K562 (cell line): ENCODE results near the gene OR1J1. TPM values are rescaled to one million over a fixed set of nuclear protein-coding genes. Genes with fewer than 3 reads are reported as not detected.

Experiments used
- ATAC-seq: fragments of 200-7000 bp; cut with Tn5 transposase; 3 replicates; pipeline ENCODE4 v1.9.1; 2020; ENCODE audit warnings: moderate library complexity
- BruUV-seq: library from RNA; stranded (reverse); fragments of 400-500 nt; replicated peaks from 2 replicates; lab custom pipeline; 2021; lab: Mats Ljungman, UMichigan
- CTCF ChIA-PET: fragments of 300-600 bp; formaldehyde crosslinking; extraction: SDS; loops from one replicate; lab custom pipeline; 2021; ENCODE audit warnings: low intra/inter-chr PET ratio; lab: Yijun Ruan, JAX
- POLR2A ChIA-PET: fragments of 300-600, 350-650 bp; sonication (Branson Sonifier 250); formaldehyde crosslinking; extraction: SDS; loops from one replicate; lab custom pipeline; 2021; ENCODE audit warnings: antibody characterized with exemption, inconsistent platforms; lab: Yijun Ruan, JAX
- DNase-seq, 4 experiments: peaks; one replicate each; pipeline versions ENCODE4 v3.0.0 to v3.0.0-alpha.2; 2011 to 2018; ENCODE audit warnings: low spot score in 3 of 4, mixed read lengths in 3 of 4; ENCODE audit errors: extremely low read depth in 1 of 4
- FAIRE-seq: peaks from 2 replicates; lab custom pipeline; 2011; peaks lifted over from hg19 to GRCh38; lab: Jason Lieb, UNC
- H2AFZ ChIP-seq: 2 replicates; pipeline ENCODE4 v1.6.0; 2011; ENCODE audit warnings: low read depth, low read length, control low read depth, inconsistent platforms
- H3K27ac ChIP-seq: fragments of 200-600 bp; 3 replicates; pipeline ENCODE4 v1.8.0; 2011; ENCODE audit warnings: low read depth, mild to moderate bottlenecking, control low read depth, inconsistent platforms, low read length, moderate library complexity, mixed read lengths; ENCODE audit errors: extremely low read depth
- H3K27me3 ChIP-seq, 2 experiments: fragments of 300-600 bp in 1 of 2; 2 replicates in 1 of 2; 3 replicates in 1 of 2; pipeline versions ENCODE4 v1.6.0 to v1.8.0; 2011; ENCODE audit warnings: inconsistent platforms in 2 of 2, low read length in 2 of 2, mild to moderate bottlenecking in 1 of 2, mixed read lengths in 1 of 2, moderate library complexity in 1 of 2; ENCODE audit not compliant: control insufficient read depth in 2 of 2, insufficient read depth in 2 of 2
- H3K36me3 ChIP-seq: fragments of 300-600 bp; 3 replicates; pipeline ENCODE4 v1.8.0; 2011; ENCODE audit warnings: mild to moderate bottlenecking, low read length, inconsistent platforms; ENCODE audit not compliant: control insufficient read depth, insufficient read depth
- H3K4me1 ChIP-seq, 2 experiments: fragments of 200-600 bp in 1 of 2; replicated peaks in 1 of 2; 2 replicates in 1 of 2; 3 replicates in 1 of 2; pipeline versions ENCODE4 v1.5.1 to v1.8.0; 2011; ENCODE audit warnings: inconsistent platforms in 2 of 2, low read length in 2 of 2, mild to moderate bottlenecking in 1 of 2, mixed read lengths in 1 of 2, moderate library complexity in 1 of 2; ENCODE audit not compliant: control insufficient read depth in 2 of 2, insufficient read depth in 2 of 2
- H3K4me2 ChIP-seq: 2 replicates; pipeline ENCODE4 v1.6.1; 2011; ENCODE audit warnings: low read length, control low read depth, inconsistent platforms, mixed read lengths; ENCODE audit not compliant: insufficient read depth
- H3K4me3 ChIP-seq: fragments of 200-600 bp; sonication (generic), shearing (Covaris generic); 2 replicates; pipeline ENCODE4 v1.5.1; 2016; ENCODE audit warnings: control low read depth, inconsistent platforms
- H3K79me2 ChIP-seq: fragments of 200-600 bp; 3 replicates; pipeline ENCODE4 v1.8.0; 2011; ENCODE audit warnings: low read length, inconsistent platforms; ENCODE audit not compliant: control insufficient read depth, insufficient read depth
- H3K9ac ChIP-seq, 2 experiments: 2 replicates each; pipeline versions ENCODE4 v1.6.0 to v1.6.1; 2011; ENCODE audit warnings: low read depth in 2 of 2, low read length in 2 of 2, control low read depth in 1 of 2, inconsistent platforms in 1 of 2, mild to moderate bottlenecking in 1 of 2, mixed read lengths in 1 of 2; ENCODE audit not compliant: insufficient read depth in 1 of 2
- H3K9me1 ChIP-seq: one replicate; pipeline ENCODE4 v1.6.0; 2011; ENCODE audit warnings: inconsistent platforms, mild to moderate bottlenecking, low read length, moderate library complexity; ENCODE audit not compliant: control insufficient read depth, insufficient read depth
- H3K9me3 ChIP-seq: replicated peaks from 2 replicates; pipeline ENCODE4 v1.5.1; 2011; ENCODE audit warnings: low read depth, low read length, inconsistent platforms; ENCODE audit not compliant: control insufficient read depth, insufficient read depth
- H4K20me1 ChIP-seq: replicated peaks from 2 replicates; pipeline ENCODE4 v1.6.1; 2011; ENCODE audit warnings: low read length, inconsistent platforms, mixed read lengths; ENCODE audit not compliant: control insufficient read depth, insufficient read depth
- JUN ChIP-seq, 2 experiments: sonication (generic) in 1 of 2; formaldehyde crosslinking in 1 of 2; IDR thresholded peaks; 2 replicates each; pipeline versions ENCODE4 v1.6.1 to v1.8.0; 2012 to 2022; ENCODE audit warnings: borderline replicate concordance in 2 of 2, mild to moderate bottlenecking in 2 of 2, improper control_type of control experiment in 1 of 2, low read depth in 1 of 2, low read length in 1 of 2, missing genetic modification reagents in 1 of 2
- PPARD ChIP-seq: fragments of 250-450 bp; sonication (Bioruptor Pico); IDR thresholded peaks from 2 replicates; pipeline ENCODE4 v1.8.0; 2022; ENCODE audit warnings: inconsistent platforms, mild to moderate bottlenecking, moderate library complexity
- RAD21 ChIP-seq, 2 experiments: fragments of 250-450 bp in 1 of 2; fragments of 450-650 bp in 1 of 2; sonication (Bioruptor Pico) in 1 of 2; formaldehyde crosslinking in 1 of 2; IDR thresholded peaks in 1 of 2; conservative IDR thresholded peaks in 1 of 2; 2 replicates each; pipeline versions ENCODE4 v1.4.0 to v1.8.0; 2020 to 2022; ENCODE audit warnings: mild to moderate bottlenecking in 2 of 2, moderate library complexity in 1 of 2
- WGBS: fragments of 100-300 bp; shearing (Covaris generic); methylation state at CpG from one replicate; pipeline ENCODE4 v1.1.6; 2016; ENCODE audit warnings: low coverage, mixed read lengths; ENCODE audit not compliant: insufficient coverage; ENCODE audit errors: missing lambda C conversion rate; 5-methylcytosine and 5-hydroxymethylcytosine counted together
- in situ Hi-C: fragments of 300-500 bp; cut with MboI; formaldehyde crosslinking; loops from 4 replicates; pipeline ENCODE4 v1.15.0; 2018; ENCODE audit warnings: inconsistent platforms, mixed read lengths
- intact Hi-C: fragments of 100-400 bp; cut with micrococcal nuclease; formaldehyde crosslinking; loops from 2 replicates; pipeline ENCODE4 v1.14.2; 2022
- polyA plus RNA-seq, 8 experiments: library from polyadenylated mRNA; depleted of rRNA in 4 of 8; stranded (reverse) in 5 of 8; unstranded in 3 of 8; fragments of >200 nt; fragmentation: Nextera tagmentation in 2 of 8; fragmentation: Illumina TruSeq in 1 of 8; extraction: Ambion mirVana in 2 of 8; extraction: Trizol in 1 of 8; gene quantifications; 2 replicates each; pipeline versions ENCODE4 v1.2.1 to v1.2.3, GENCODE V29; 2011 to 2014; ENCODE audit warnings: inconsistent platforms in 1 of 8, missing spikeins in 1 of 8
- total RNA-seq, 7 experiments: library from RNA; depleted of rRNA in 6 of 7; stranded (reverse); fragments of >200 nt in 6 of 7; fragmentation: Illumina TruSeq in 2 of 7; extraction: Trizol in 2 of 7; gene quantifications; 2 replicates each; pipeline versions ENCODE4 v1.2.1 to v1.2.3, GENCODE V29; 2011 to 2021; ENCODE audit warnings: low replicate concordance in 1 of 7
- TF ChIP-seq, protein P1 (sequence below): sonication (generic); formaldehyde crosslinking; IDR thresholded peaks from 2 replicates; pipeline ENCODE4 v1.8.0; 2022; ENCODE audit warnings: missing genetic modification reagents, mild to moderate bottlenecking, moderate library complexity, borderline replicate concordance
- TF ChIP-seq, protein P2 (sequence below), 3 experiments: IDR thresholded peaks in 2 of 3; conservative IDR thresholded peaks in 1 of 3; 2 replicates each; pipeline ENCODE4 v1.5.1; 2011 to 2012; ENCODE audit warnings: low read length in 3 of 3, mild to moderate bottlenecking in 3 of 3, control low read depth in 2 of 3, improper control_type of control experiment in 1 of 3, inconsistent platforms in 1 of 3, low read depth in 1 of 3, mixed read lengths in 1 of 3, moderate library complexity in 1 of 3; ENCODE audit not compliant: insufficient read depth in 2 of 3

The OR1J1 gene
- total and polyA plus RNA-seq, 9 of the 15 experiments (the other 6 are each of a cell fraction or from before 2014, with no cell fraction given), result not detected

DNA sequence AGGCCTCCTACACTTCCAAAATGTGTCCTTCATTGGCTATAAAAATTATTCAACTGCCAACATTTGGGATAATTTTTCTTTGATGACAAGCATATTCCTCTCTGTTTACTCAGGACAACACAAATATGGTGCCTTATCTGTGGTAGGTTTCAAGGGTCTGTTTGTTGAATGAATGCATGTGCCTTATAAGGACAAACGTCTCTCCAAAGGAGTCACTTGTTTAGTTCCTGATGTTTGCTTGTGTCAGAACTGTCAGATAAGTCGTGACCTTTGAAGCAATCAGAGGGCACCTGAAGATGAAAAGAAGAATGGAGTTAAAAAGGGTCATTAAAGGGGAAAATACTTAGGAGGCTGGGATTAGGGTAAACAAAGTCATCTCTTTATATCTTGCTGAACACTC is 29.2 kb upstream of the OR1J1 start:
- DNase-seq (no peak), FAIRE-seq (no peak), ATAC-seq (no peak)
- H3K4me1 ChIP-seq, result no peaks in the 10 kb centered on the region
- H3K27ac ChIP-seq, result no peak overlapping the region
- no peak overlapping the region for H3K4me3 ChIP-seq
- intact Hi-C loops, result no loop called here
- no peaks in the 10 kb centered on the region for H3K9me3 ChIP-seq
- in situ Hi-C loops, result no loop called here
- ChIA-PET CTCF (no interaction called here), POLR2A (no interaction called here)
- H3K9ac ChIP-seq, result no peak overlapping the region
- no TSS peak for BruUV-seq
- no peaks in the 10 kb centered on the region for H3K27me3 ChIP-seq
- H4K20me1 ChIP-seq, result no peaks in the 10 kb centered on the region
- TF ChIP-seq PPARD (CRISPR knock-in tag), result no peak
- H3K9me1 ChIP-seq, result no peaks in the 10 kb centered on the region
- no peaks in the 10 kb centered on the region for H3K79me2 ChIP-seq
- H3K4me2 ChIP-seq, result no peak overlapping the region
- no peaks in the 10 kb centered on the region for H3K36me3 ChIP-seq
- H2AFZ ChIP-seq, result no peak overlapping the region
- 0% methylated on average over 2 of the region's 2 CpGs for WGBS

DNA sequence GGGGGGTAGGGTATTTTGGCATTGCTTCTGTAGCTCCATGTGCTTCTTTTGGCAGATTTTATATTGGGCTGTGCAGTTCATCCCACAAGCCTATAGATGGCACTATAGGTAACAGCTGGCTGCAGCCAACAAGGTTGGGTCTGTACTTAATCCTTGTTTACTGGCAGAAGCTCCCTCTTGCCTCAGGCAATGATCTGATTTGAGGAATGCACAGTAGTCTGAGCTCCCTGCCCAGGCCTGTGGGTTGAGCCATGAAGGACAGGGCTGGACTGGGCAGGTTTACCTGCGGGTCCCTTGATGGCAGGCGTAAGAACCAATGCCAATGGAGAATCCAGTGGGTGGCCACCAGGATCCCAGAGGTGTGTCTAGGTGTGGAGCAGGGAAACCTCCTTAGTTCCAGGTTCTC is 21.2 kb upstream of the OR1J1 start:
- no peak overlapping the region for H2AFZ ChIP-seq
- POLR2A ChIA-PET, result interaction anchor here (1.5 kb wide), 1 partner anchor 9 kb away, joined by 4 read pairs; no protein-coding TSS in a partner anchor
- no peaks in the 10 kb centered on the region for H3K4me1 ChIP-seq
- no peaks in the 10 kb centered on the region for H3K9me3 ChIP-seq
- ATAC-seq (peak; percentile 70), DNase-seq (peak; percentile 19 to 44 (median 33)), FAIRE-seq (peak; percentile 81)
- H3K27me3 ChIP-seq, result peaks cover 0 to 4% of the 10 kb centered on the region in 2 experiments; a peak in 1 of 5 replicates
- in situ Hi-C loops (no loop called here), intact Hi-C loops (loop anchor here (1.0 kb wide), 1 partner anchor 311 kb away; no protein-coding TSS in a partner anchor)
- no TSS peak for BruUV-seq
- no peaks in the 10 kb centered on the region for H3K79me2 ChIP-seq
- no peak overlapping the region for H3K27ac ChIP-seq
- no peaks in the 10 kb centered on the region for H4K20me1 ChIP-seq
- H3K4me2 ChIP-seq, result no peak overlapping the region
- 0% methylated on average over 2 of the region's 2 CpGs for WGBS
- H3K36me3 ChIP-seq, result no peaks in the 10 kb centered on the region
- CTCF ChIA-PET, result no interaction called here
- H3K9ac ChIP-seq, result no peak overlapping the region
- no peak overlapping the region for H3K4me3 ChIP-seq
- no peaks in the 10 kb centered on the region for H3K9me1 ChIP-seq
- TF ChIP-seq, protein P1, sequence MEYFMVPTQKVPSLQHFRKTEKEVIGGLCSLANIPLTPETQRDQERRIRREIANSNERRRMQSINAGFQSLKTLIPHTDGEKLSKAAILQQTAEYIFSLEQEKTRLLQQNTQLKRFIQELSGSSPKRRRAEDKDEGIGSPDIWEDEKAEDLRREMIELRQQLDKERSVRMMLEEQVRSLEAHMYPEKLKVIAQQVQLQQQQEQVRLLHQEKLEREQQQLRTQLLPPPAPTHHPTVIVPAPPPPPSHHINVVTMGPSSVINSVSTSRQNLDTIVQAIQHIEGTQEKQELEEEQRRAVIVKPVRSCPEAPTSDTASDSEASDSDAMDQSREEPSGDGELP, result peak; percentile 53; the same call in 1 of the 2 replicates
- TF ChIP-seq, protein P2, sequence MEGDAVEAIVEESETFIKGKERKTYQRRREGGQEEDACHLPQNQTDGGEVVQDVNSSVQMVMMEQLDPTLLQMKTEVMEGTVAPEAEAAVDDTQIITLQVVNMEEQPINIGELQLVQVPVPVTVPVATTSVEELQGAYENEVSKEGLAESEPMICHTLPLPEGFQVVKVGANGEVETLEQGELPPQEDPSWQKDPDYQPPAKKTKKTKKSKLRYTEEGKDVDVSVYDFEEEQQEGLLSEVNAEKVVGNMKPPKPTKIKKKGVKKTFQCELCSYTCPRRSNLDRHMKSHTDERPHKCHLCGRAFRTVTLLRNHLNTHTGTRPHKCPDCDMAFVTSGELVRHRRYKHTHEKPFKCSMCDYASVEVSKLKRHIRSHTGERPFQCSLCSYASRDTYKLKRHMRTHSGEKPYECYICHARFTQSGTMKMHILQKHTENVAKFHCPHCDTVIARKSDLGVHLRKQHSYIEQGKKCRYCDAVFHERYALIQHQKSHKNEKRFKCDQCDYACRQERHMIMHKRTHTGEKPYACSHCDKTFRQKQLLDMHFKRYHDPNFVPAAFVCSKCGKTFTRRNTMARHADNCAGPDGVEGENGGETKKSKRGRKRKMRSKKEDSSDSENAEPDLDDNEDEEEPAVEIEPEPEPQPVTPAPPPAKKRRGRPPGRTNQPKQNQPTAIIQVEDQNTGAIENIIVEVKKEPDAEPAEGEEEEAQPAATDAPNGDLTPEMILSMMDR (IDR thresholded peaks at IDR 0.05 in 2 of 3, conservative IDR thresholded peaks at IDR 0.05 in 1 of 3; ENCODE audit: insufficient read depth in 2 of 3, low read depth in 1 of 3, low read length in 3 of 3), result peak; percentile 60 to 81 (median 75)
- TF ChIP-seq RAD21 (CRISPR knock-in tag; conservative IDR thresholded peaks at IDR 0.05 in 1 of 2, IDR thresholded peaks at IDR 0.05 in 1 of 2) (peak; percentile 29 to 69; a peak in 3 of 4 replicates), JUN (IDR thresholded peaks at IDR 0.05; ENCODE audit: borderline replicate concordance, low read depth, low read length) (no peak), JUN (CRISPR knock-in tag; IDR thresholded peaks at IDR 0.05; ENCODE audit: borderline replicate concordance) (no peak)
